NCI-H446 treated with DMSO at 0.1 percent for 48 hours (cell line): ENCODE measurements around the gene GPC6.
"Not testable (repeated sequence)": the region's sequence is repeated elsewhere in the genome, so short reads cannot be mapped to it uniquely, and the experiment has no call there.

ENCODE experiments used
- DNase-seq: peaks from one replicate; lab custom pipeline; 2025; lab: John Stamatoyannopoulos, UW

Gene GPC6

DNA sequence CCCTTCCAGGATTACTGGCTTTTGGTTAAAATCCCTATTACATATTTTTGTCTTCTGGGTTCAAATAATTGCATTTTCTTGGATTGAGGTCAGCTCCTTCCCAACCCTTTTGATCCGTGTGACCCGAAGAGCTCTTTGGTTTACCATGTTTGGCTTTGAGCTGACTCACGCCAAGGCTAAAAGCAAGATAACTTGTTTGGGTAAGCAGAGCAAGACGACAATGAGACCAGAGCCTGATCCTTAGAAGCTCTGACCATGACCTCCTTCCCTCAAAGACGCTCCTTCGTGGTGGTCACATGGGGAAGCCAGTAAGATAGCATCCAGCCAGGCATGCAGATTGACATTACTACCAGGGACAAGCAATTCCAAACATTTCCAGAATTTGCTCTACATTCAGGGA is 1099.0 kb downstream of the GPC6 start:
- DNase-seq = no peak

DNA sequence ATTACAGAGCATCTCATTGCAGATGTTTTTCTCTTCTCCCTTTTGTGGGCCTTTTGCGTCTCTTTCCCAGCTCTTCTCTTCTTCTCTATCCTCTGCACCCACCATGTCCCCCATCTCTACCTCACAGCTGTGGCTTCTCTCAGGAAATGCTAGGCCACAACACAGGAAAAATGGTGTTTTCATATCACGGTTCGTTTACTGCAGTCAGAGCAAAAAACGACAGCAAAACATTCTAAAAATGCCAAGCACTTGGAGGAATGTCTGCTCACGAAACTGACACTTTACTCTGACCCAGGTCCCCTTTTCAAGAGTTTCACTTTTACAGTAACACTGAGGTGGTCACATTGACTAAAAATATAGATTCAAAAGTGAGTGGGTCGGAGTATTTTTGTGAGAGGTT is 1100.7 kb downstream of the GPC6 start:
- no peak for DNase-seq

- no peak for DNase-seq
These were observed 1101.9 kb downstream of the GPC6 start for GRCh38 chr13:94328381-94329041.

DNA sequence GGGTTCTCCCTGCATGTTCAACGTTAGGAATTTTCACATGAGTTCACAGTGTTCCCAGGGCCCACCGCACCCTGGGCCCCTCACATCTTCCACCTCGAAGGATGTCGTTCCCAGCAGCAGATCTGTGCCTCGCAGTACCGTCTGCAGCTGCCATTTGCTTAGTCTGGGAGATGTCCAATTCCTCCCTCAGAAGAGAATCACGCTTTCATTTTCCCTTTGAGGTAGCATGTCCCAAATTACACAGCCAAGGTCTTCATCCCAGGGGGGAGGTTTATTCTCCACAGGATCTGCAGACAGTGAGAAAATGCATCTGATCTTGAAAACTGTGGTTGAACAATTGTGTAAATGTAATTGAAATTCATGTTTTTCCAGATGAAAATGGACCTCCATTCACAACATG is 1102.7 kb downstream of the GPC6 start:
- DNase-seq = no peak

- DNase-seq = no peak
These were observed 1103.3 kb downstream of the GPC6 start for GRCh38 chr13:94329754-94330551.

GRCh38 chr13:94330552-94331071 is 1104.0 kb downstream of the GPC6 start:
- no peak for DNase-seq

GRCh38 chr13:94331281-94331680 is 1104.7 kb downstream of the GPC6 start:
- no peak for DNase-seq

DNA sequence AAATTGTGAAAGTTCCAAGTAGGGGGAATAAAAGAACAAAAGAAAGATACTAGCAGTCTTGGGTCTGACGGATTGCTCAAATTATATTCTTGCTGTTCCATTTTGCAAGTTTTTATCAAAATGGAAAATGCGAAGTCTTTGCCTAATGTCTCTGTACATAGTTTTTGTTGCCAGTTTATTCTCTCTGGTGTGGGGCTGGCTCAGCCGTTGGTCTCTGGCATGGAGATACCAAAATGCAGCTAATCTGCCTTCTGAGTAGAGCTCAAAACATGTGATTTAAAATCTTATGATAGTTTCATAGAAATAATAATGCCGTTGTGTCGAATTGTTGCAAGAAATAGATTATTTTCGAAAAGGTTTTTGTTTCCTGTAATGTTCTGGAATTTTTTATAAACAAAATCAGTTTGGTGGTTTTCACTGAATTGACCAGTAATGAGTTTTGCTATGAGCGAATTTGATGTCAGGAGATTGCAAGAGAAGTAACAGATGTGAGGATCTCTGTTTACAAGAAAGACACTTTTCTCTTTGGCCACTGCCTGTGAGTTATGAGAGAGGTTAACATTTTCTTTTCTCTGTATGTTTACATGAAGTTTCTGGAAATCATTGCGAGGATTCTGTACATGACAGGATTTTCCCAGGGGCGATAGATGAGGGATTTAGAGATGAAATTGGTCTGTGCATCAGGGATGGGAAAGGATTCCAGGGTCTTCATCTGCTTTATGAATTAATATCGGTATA is 1105.9 kb downstream of the GPC6 start:
- no peak for DNase-seq

DNA sequence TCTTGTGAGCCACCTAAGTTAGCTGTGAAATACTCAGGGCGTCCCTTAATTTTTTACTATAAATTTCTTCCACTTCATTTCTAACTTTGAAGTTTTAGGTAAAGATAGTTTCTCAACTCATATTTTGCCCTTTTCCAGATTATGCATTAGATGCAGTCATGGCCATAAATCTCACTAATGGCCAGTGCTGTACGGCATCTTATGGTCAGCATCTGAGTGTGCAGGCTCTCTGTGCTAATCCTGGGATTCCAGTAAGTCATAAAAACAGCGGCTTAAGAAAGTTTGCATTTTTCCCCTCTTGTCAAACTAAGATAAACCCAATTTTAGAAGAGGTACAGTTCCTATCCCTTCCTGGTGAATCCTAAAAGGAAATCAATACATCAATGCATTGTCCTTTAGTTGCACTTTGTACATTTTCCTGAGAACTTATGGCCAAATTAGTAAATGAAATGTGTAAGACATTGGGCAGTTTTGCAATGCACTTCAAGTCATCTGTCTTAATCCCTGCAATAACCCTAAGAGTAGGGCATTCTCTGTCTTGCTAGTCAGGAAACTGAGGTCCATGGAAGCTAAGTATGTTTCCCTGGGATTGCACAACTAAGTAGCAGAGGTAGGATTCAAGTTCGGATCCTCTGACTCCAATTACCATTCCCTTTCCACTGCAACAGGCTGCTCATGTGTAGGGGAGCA is 1106.7 kb downstream of the GPC6 start:
- no peak for DNase-seq

DNA sequence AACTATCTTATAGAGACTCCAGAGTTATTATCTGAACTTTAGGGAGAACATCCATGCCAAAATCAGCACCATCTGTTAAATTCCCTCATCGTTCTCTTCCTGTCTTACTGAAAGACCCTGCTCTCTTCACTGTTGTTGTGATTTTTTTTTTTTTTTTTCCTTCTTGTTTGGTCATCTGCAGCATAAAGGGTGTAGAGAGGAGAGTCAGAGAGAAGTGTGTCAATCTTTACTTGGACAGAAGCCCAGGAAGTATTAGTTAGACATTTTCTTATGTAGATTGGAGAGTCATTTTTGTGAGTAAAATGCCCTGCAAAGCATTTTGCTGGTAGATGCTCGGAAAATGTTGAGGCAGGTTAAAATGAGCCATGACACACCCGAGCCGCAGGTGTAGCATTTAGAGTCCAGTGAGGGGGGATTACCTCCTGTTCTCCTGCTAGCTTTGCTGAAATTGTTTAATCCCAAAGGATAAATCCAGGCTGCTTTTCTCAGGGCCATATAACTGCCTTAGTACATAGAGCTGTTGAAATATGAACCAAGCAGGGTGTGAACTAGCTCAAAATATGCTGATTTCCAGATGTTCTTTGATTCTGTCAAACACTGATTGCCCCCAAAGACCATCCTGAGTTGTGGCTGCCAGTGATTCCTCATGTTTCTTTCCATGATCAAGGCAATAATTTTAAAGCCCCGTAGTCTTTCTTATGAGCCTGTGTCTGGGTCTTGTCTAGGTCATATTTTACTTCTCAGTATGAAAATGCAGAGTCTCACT is 1109.3 kb downstream of the GPC6 start:
- DNase-seq = no peak

DNA sequence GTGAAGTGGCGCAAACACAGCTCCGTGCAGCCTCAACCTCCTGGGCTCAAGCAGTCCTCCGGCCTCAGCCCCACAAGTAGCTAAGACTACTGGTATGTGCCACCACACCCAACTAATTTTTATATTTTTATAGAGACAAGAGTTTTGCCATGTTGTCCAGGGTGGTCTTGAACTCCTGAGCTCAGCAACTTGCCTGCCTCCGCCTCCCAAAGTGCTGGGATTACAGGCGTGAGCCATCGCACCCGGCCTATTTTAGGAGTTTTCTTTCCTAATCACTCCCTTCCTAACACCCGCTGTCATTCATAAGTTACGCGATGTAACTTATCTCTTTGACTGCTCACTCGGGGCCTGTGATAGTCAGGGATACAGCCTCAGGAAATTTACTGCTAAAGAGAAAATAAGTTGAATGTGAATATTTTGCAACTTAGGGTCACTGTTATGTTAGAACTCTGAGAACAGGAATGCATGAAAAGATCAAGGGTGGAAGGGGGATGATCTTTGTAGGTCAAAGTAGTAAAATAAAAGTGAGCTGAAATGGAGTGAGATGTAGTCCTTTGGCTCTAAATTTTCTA is 1112.6 kb downstream of the GPC6 start:
- no peak for DNase-seq

DNA sequence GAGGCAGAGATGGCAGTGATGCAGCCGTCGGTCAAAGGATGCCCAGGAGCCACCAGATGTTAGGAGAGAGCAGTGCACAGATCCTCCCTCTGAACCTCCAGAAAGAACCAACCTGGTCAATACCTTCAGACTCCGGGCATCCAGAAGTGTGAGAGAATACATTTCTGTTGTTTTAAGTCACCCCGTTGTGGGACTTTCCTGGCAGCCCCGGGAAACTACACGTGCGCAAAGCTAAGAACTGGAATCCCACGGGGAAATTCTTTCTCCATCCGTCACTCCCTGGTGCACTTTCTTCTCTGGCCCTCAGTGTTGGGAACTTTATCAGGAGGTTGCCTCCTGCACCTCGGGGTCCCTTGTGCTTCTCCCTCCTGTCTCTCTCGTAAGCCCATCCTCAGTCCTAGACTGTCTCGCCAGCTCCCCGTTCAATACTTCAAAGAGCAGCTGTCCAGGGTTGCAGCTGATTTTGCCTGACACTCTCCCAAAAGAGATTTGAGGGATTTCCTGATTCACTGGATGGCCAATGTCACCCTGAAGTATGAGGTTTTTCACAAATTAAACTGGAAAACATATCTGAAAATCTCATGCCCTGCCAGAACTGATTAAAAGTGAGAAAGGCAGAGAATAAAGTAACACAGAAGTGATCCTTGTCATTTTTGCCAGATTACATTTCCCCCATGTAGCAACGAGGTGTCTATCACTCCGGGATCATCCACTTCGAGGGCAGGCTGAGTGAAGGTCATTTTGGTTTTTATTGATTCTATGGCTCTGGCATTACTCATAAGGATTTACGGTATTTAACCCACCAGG is 1116.0 kb downstream of the GPC6 start:
- DNase-seq = no peak

- DNase-seq = no peak
These were observed 1116.6 kb downstream of the GPC6 start for GRCh38 chr13:94343243-94343585.

DNA sequence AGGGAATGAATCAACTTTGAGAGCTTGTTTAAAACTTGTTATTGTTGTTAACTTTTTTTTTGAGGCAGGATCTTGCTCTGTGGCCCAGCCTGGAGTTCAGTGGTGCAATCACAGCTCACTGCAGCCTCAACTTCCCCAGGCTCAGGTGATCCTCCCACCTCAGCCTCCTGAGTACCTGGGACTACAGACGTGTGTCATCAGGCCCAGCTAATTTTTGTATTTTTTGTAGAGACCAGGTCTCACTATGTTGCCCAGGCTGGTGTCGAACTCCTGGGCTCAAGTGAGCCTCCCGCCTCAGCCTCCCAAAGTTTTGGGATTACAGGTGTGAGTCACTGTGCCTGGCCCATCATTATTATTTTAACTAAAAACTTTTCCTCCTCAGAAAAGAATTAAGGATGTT is 1117.1 kb downstream of the GPC6 start:
- not testable (repeated sequence) for DNase-seq

GRCh38 chr13:94344126-94344818 is 1117.7 kb downstream of the GPC6 start:
- no peak for DNase-seq

GRCh38 chr13:94345374-94346195 is 1119.0 kb downstream of the GPC6 start:
- DNase-seq = no peak

- DNase-seq = no peak
These were observed 1119.8 kb downstream of the GPC6 start for GRCh38 chr13:94346261-94347019.
